Measurements from ENCODE around the gene NFKBIA. TPM values are rescaled to one million over a fixed set of nuclear protein-coding genes. Genes with fewer than 3 reads are reported as not detected.

Gene NFKBIA
- total and polyA plus RNA-seq, 2 donors (not counting 1 experiment from before 2014, with no cell fraction given) = 17.7 to 67.9 TPM

- H3K4me2 ChIP-seq (ENCODE audit: extremely low read depth, insufficient read depth, low read length) = peak overlapping the region; percentile 85
- H3K79me2 ChIP-seq (ENCODE audit: control insufficient read depth, insufficient read depth, low read length) = peaks cover 16% of the 10 kb centered on the region
- H3K9ac ChIP-seq (ENCODE audit: insufficient read depth, low read length) = peak overlapping the region; percentile 70
- H3K36me3 ChIP-seq (ENCODE audit: control insufficient read depth, insufficient read depth, low read length) = peaks cover 20% of the 10 kb centered on the region
- H4K20me1 ChIP-seq (ENCODE audit: control insufficient read depth, extremely low read depth, insufficient read depth, low read length) = no peaks in the 10 kb centered on the region
- H2AFZ ChIP-seq (ENCODE audit: low read length) = no peak overlapping the region
- TF ChIP-seq CTCF (conservative IDR thresholded peaks at IDR 0.05 in 1 of 2, IDR thresholded peaks at IDR 0.05 in 1 of 2; ENCODE audit: low read depth in 1 of 2, low read length in 2 of 2) = no peak
- no peak for TF ChIP-seq EZH2 (IDR thresholded peaks at IDR 0.05; ENCODE audit: low read length, missing control alignments)
- H3K27me3 ChIP-seq (ENCODE audit: control insufficient read depth, insufficient read depth, low read length) = no peaks in the 10 kb centered on the region
- H3K4me1 ChIP-seq (ENCODE audit: control insufficient read depth, extremely low read depth, insufficient read depth, low read length) = peaks cover 14% of the 10 kb centered on the region
- peak overlapping the region; percentile 56 to 92 (median 68) for H3K4me3 ChIP-seq (replicated peaks in 1 of 4; ENCODE audit: control extremely low read depth in 1 of 4, insufficient read depth in 1 of 4, low read depth in 3 of 4, low read length in 4 of 4)
- H3K9me3 ChIP-seq (ENCODE audit: control insufficient read depth, insufficient read depth, low read depth, low read length) = no peaks in the 10 kb centered on the region
- peak overlapping the region; percentile 87 for H3K27ac ChIP-seq (ENCODE audit: insufficient read depth, low read length)
- peak in 1 of 2 donors; percentile 75 for DNase-seq (ENCODE audit: low read depth in 2 of 2)
Observed at GRCh38 chr14:35403114-35403602, 1.4 kb downstream of the NFKBIA start.

- peaks cover 16% of the 10 kb centered on the region for H3K79me2 ChIP-seq (ENCODE audit: control insufficient read depth, insufficient read depth, low read length)
- peak overlapping the region; percentile 56 to 92 (median 68) for H3K4me3 ChIP-seq (replicated peaks in 1 of 4; ENCODE audit: control extremely low read depth in 1 of 4, insufficient read depth in 1 of 4, low read depth in 3 of 4, low read length in 4 of 4)
- H4K20me1 ChIP-seq (ENCODE audit: control insufficient read depth, extremely low read depth, insufficient read depth, low read length) = no peaks in the 10 kb centered on the region
- DNase-seq (ENCODE audit: low read depth in 2 of 2) = peak in 1 of 2 donors; percentile 18
- no peaks in the 10 kb centered on the region for H3K27me3 ChIP-seq (ENCODE audit: control insufficient read depth, insufficient read depth, low read length)
- peaks cover 20% of the 10 kb centered on the region for H3K36me3 ChIP-seq (ENCODE audit: control insufficient read depth, insufficient read depth, low read length)
- H3K27ac ChIP-seq (ENCODE audit: insufficient read depth, low read length) = peak overlapping the region; percentile 87
- no peak for TF ChIP-seq EZH2 (IDR thresholded peaks at IDR 0.05; ENCODE audit: low read length, missing control alignments)
- TF ChIP-seq CTCF (conservative IDR thresholded peaks at IDR 0.05 in 1 of 2, IDR thresholded peaks at IDR 0.05 in 1 of 2; ENCODE audit: low read depth in 1 of 2, low read length in 2 of 2) = no peak
- peaks cover 14% of the 10 kb centered on the region for H3K4me1 ChIP-seq (ENCODE audit: control insufficient read depth, extremely low read depth, insufficient read depth, low read length)
- H3K4me2 ChIP-seq (ENCODE audit: extremely low read depth, insufficient read depth, low read length) = peak overlapping the region; percentile 85
- no peak overlapping the region for H2AFZ ChIP-seq (ENCODE audit: low read length)
- H3K9me3 ChIP-seq (ENCODE audit: control insufficient read depth, insufficient read depth, low read depth, low read length) = no peaks in the 10 kb centered on the region
- peak overlapping the region; percentile 20 for H3K9ac ChIP-seq (ENCODE audit: insufficient read depth, low read length)
Observed at GRCh38 chr14:35402323-35403113, 2.0 kb downstream of the NFKBIA start.

GRCh38 chr14:35401422-35402265 lies 2.9 kb downstream of the NFKBIA start:
- Histone ChIP-seq H3K79me2 (ENCODE audit: control insufficient read depth, insufficient read depth, low read length) (peaks cover 16% of the 10 kb centered on the region), H3K27ac (ENCODE audit: insufficient read depth, low read length) (no peak overlapping the region), H3K9ac (ENCODE audit: insufficient read depth, low read length) (no peak overlapping the region), H3K4me2 (ENCODE audit: extremely low read depth, insufficient read depth, low read length) (peak overlapping the region; percentile 85), H3K36me3 (ENCODE audit: control insufficient read depth, insufficient read depth, low read length) (peaks cover 20% of the 10 kb centered on the region), H4K20me1 (ENCODE audit: control insufficient read depth, extremely low read depth, insufficient read depth, low read length) (no peaks in the 10 kb centered on the region), H3K4me1 (ENCODE audit: control insufficient read depth, extremely low read depth, insufficient read depth, low read length) (peaks cover 14% of the 10 kb centered on the region), H3K27me3 (ENCODE audit: control insufficient read depth, insufficient read depth, low read length) (no peaks in the 10 kb centered on the region), H2AFZ (ENCODE audit: low read length) (no peak overlapping the region), H3K4me3 (replicated peaks in 1 of 4; ENCODE audit: control extremely low read depth in 1 of 4, insufficient read depth in 1 of 4, low read depth in 3 of 4, low read length in 4 of 4) (peak overlapping the region; percentile 27 to 92 (median 68)), H3K9me3 (ENCODE audit: control insufficient read depth, insufficient read depth, low read depth, low read length) (no peaks in the 10 kb centered on the region)
- peak in 1 of 2 donors; percentile 63 for DNase-seq (ENCODE audit: low read depth in 2 of 2)
- TF ChIP-seq EZH2 (IDR thresholded peaks at IDR 0.05; ENCODE audit: low read length, missing control alignments) = no peak
- no peak for TF ChIP-seq CTCF (conservative IDR thresholded peaks at IDR 0.05 in 1 of 2, IDR thresholded peaks at IDR 0.05 in 1 of 2; ENCODE audit: low read depth in 1 of 2, low read length in 2 of 2)

Measured in fibroblast of lung (primary cell).